WTC11 (cell line): ENCODE data around the gene KCNH8. TPM values are rescaled to one million over a fixed set of nuclear protein-coding genes. Genes with fewer than 3 reads are reported as not detected.
A peak's percentile ranks its signal among the peaks of the same experiment; 100 is the strongest.

Experiments used
- ATAC-seq: fragments of 200-7000 bp; cut with Tn5 transposase; 2 replicates; pipeline ENCODE4 v1.10.0; 2021; ENCODE audit warnings: mild to moderate bottlenecking, moderate library complexity
- CTCF ChIA-PET: fragments of 300-600 bp; sonication (Branson Sonifier 250); formaldehyde crosslinking; loops from one replicate; lab custom pipeline; 2021; ENCODE audit warnings: antibody characterized with exemption; lab: Charles Lee
- POLR2A ChIA-PET: fragments of 350-600 bp; sonication (Branson Sonifier 250); formaldehyde crosslinking; loops from one replicate; lab custom pipeline; 2021; ENCODE audit warnings: antibody characterized with exemption; lab: Charles Lee
- DNase-seq: peaks from one replicate; pipeline ENCODE4 v3.0.0; 2021; ENCODE audit warnings: low spot score
- H3K27ac Mint-ChIP-seq: 2 replicates; pipeline ENCODE4 v1.8.0; 2021; ENCODE audit warnings: mixed read lengths
- H3K27me3 Mint-ChIP-seq: 2 replicates; pipeline ENCODE4 v1.8.0; 2021; ENCODE audit warnings: low read depth, mild to moderate bottlenecking, moderate library complexity, mixed read lengths
- H3K36me3 Mint-ChIP-seq: 2 replicates; pipeline ENCODE4 v1.8.0; 2021; ENCODE audit warnings: mixed read lengths
- H3K4me1 Mint-ChIP-seq: 2 replicates; pipeline ENCODE4 v1.8.0; 2022; ENCODE audit warnings: mixed read lengths
- H3K4me3 Mint-ChIP-seq: 2 replicates; pipeline ENCODE4 v1.8.0; 2021; ENCODE audit warnings: mild to moderate bottlenecking, moderate library complexity, mixed read lengths
- H3K9me3 Mint-ChIP-seq: 2 replicates; pipeline ENCODE4 v1.8.0; 2021; ENCODE audit warnings: mixed read lengths
- AR ChIP-seq: fragments of 250-450 bp; sonication (Bioruptor Pico); IDR thresholded peaks from 2 replicates; pipeline ENCODE4 v1.9.0; 2021; ENCODE audit warnings: mild to moderate bottlenecking
- CREM ChIP-seq: sonication (generic); formaldehyde crosslinking; IDR thresholded peaks from 2 replicates; pipeline ENCODE4 v1.8.1; 2022; ENCODE audit warnings: mild to moderate bottlenecking, missing genetic modification reagents, moderate library complexity
- CTCF ChIP-seq: fragments of 200-600 bp; IDR thresholded peaks from 2 replicates; pipeline ENCODE4 v1.8.0; 2022; ENCODE audit warnings: antibody characterized with exemption
- E2F1 ChIP-seq: sonication (generic); formaldehyde crosslinking; IDR thresholded peaks from 2 replicates; pipeline ENCODE4 v1.8.0; 2022; ENCODE audit warnings: mild to moderate bottlenecking, missing genetic modification reagents
- ELF4 ChIP-seq: sonication (generic); formaldehyde crosslinking; IDR thresholded peaks from 2 replicates; pipeline ENCODE4 v1.8.1; 2022; ENCODE audit warnings: low read depth, mild to moderate bottlenecking, moderate library complexity, missing genetic modification reagents
- HMGA2 ChIP-seq: fragments of 250-450 bp; sonication (Bioruptor Pico); IDR thresholded peaks from 2 replicates; pipeline ENCODE4 v1.4.0; 2021; ENCODE audit warnings: mild to moderate bottlenecking, moderate library complexity
- IRF2 ChIP-seq: sonication (generic); formaldehyde crosslinking; IDR thresholded peaks from 2 replicates; pipeline ENCODE4 v1.8.0; 2022; ENCODE audit warnings: low read depth, missing genetic modification reagents, borderline replicate concordance
- JUN ChIP-seq: sonication (generic); formaldehyde crosslinking; IDR thresholded peaks from 2 replicates; pipeline ENCODE4 v1.8.0; 2023; ENCODE audit warnings: mild to moderate bottlenecking, missing genetic modification reagents
- NFATC4 ChIP-seq: fragments of 250-450 bp; sonication (Bioruptor Pico); IDR thresholded peaks from 2 replicates; pipeline ENCODE4 v1.9.0; 2021; ENCODE audit warnings: mild to moderate bottlenecking
- PREB ChIP-seq: sonication (generic); formaldehyde crosslinking; IDR thresholded peaks from 2 replicates; pipeline ENCODE4 v1.8.1; 2022; ENCODE audit warnings: mild to moderate bottlenecking, missing genetic modification reagents, moderate library complexity, borderline replicate concordance
- SOX15 ChIP-seq: fragments of 250-450 bp; sonication (Bioruptor Pico); IDR thresholded peaks from 2 replicates; pipeline ENCODE4 v1.9.0; 2021; ENCODE audit warnings: mild to moderate bottlenecking
- STAT6 ChIP-seq: sonication (generic); formaldehyde crosslinking; conservative IDR thresholded peaks from 2 replicates; pipeline ENCODE4 v1.8.1; 2023; ENCODE audit warnings: mild to moderate bottlenecking, low read depth, missing genetic modification reagents, moderate library complexity
- TEAD1 ChIP-seq: sonication (generic); formaldehyde crosslinking; IDR thresholded peaks from 2 replicates; pipeline ENCODE4 v1.8.0; 2022; ENCODE audit warnings: mild to moderate bottlenecking, missing genetic modification reagents
- USF2 ChIP-seq: sonication (generic); formaldehyde crosslinking; IDR thresholded peaks from 2 replicates; pipeline ENCODE4 v1.8.1; 2023; ENCODE audit warnings: mild to moderate bottlenecking, missing genetic modification reagents, moderate library complexity
- ZMAT4 ChIP-seq: fragments of 250-450 bp; sonication (Bioruptor Pico); IDR thresholded peaks from 2 replicates; pipeline ENCODE4 v1.9.0; 2021; ENCODE audit warnings: mild to moderate bottlenecking
- ZSCAN18 ChIP-seq: fragments of 250-450 bp; sonication (Bioruptor Pico); IDR thresholded peaks from 2 replicates; pipeline ENCODE4 v2.1.2; 2022; ENCODE audit warnings: mild to moderate bottlenecking, moderate library complexity
- total RNA-seq: library from RNA; stranded (reverse); gene quantifications from 3 replicates; pipeline ENCODE4 v1.2.3, GENCODE V29; 2021

Gene KCNH8
- total RNA-seq, 1 experiment from 2014 or later, result 2.8 TPM

GRCh38 chr3:19543212-19543841, 395.0 kb downstream of the KCNH8 start:
- ATAC-seq, result peak; percentile 97
- CTCF ChIA-PET, result no interaction called here
- no peak overlapping the region for H3K4me3 Mint-ChIP-seq

GRCh38 chr3:19547665-19548464, 399.6 kb downstream of the KCNH8 start:
- DNase-seq, result no peak
- ChIA-PET CTCF (no interaction called here), POLR2A (no interaction called here)
- H3K36me3 Mint-ChIP-seq, result 0 out of 2 replicates have a peak, but pooled peaks cover 4% of the 10 kb centered on the region
- no peaks in the 10 kb centered on the region for H3K27me3 Mint-ChIP-seq
- no peak overlapping the region for H3K27ac Mint-ChIP-seq
- H3K4me3 Mint-ChIP-seq, result no peak overlapping the region
- H3K4me1 Mint-ChIP-seq, result peaks cover 3% of the 10 kb centered on the region
- ATAC-seq, result no peak
- H3K9me3 Mint-ChIP-seq, result peaks cover 19% of the 10 kb centered on the region; the same call in 1 of the 2 replicates
- no peak for TF ChIP-seq NFATC4
- no peak for TF ChIP-seq USF2
- TF ChIP-seq ZSCAN18 (CRISPR knock-in tag), result no peak
- TF ChIP-seq IRF2, result no peak
- no peak for TF ChIP-seq JUN (CRISPR knock-in tag)
- TF ChIP-seq PREB (CRISPR knock-in tag), result no peak
- no peak for TF ChIP-seq STAT6 (CRISPR knock-in tag)
- no peak for TF ChIP-seq AR
- no peak for TF ChIP-seq CREM (CRISPR knock-in tag)
- TF ChIP-seq E2F1 (CRISPR knock-in tag), result no peak
- TF ChIP-seq SOX15, result no peak
- TF ChIP-seq TEAD1 (CRISPR knock-in tag), result no peak
- TF ChIP-seq ELF4 (CRISPR knock-in tag), result no peak
- no peak for TF ChIP-seq HMGA2 (CRISPR knock-in tag)

More at GRCh38 chr3:19543212-19543841, 395.0 kb downstream of the KCNH8 start:
- no peak overlapping the region for H3K27ac Mint-ChIP-seq
- H3K9me3 Mint-ChIP-seq, result no peaks in the 10 kb centered on the region
- TF ChIP-seq CTCF, result peak; percentile 27; the same call in 1 of the 2 replicates
- TF ChIP-seq ZMAT4 (CRISPR knock-in tag), result no peak
- H3K36me3 Mint-ChIP-seq, result no peaks in the 10 kb centered on the region
- POLR2A ChIA-PET, result no interaction called here
- no peaks in the 10 kb centered on the region for H3K27me3 Mint-ChIP-seq
- no peaks in the 10 kb centered on the region for H3K4me1 Mint-ChIP-seq
- DNase-seq, result peak; percentile 11
